Ovary (tissue), 3 donors: ENCODE results near the gene GRSF1.

Experiments
- CTCF ChIP-seq, 3 donors: fragments of 450-650 bp in 2 of 3; fragments of 200-600 bp in 1 of 3; IDR thresholded peaks; one replicate each; pipeline versions ENCODE4 v1.5.1 to v1.8.0; 2016 to 2022; ENCODE audit warnings: antibody characterized with exemption in 3 of 3, mild to moderate bottlenecking in 1 of 3
- EP300 ChIP-seq: sonication (generic); formaldehyde crosslinking; IDR thresholded peaks from one replicate; pipeline ENCODE4 v1.6.1; 2017; ENCODE audit warnings: antibody characterized with exemption
- POLR2A ChIP-seq: fragments of 450-650 bp; IDR thresholded peaks from one replicate; pipeline ENCODE4 v1.6.1; 2017; ENCODE audit warnings: antibody characterized with exemption, mild to moderate bottlenecking, moderate library complexity
- donor health status: DM: no; HTN: no; CAD: no.

- TF ChIP-seq CTCF (IDR thresholded peaks at IDR 0.05) (no peak), POLR2A (no peak), EP300 (no peak)
These were observed 9.6 kb downstream of the GRSF1 start for GRCh38 chr4:70830054-70830453.
